H1 (cell line): ENCODE data around the gene CDH20.

Experiments used
- POLR2AphosphoS5 ChIP-seq: IDR thresholded peaks from 2 replicates; pipeline ENCODE4 v1.6.1; 2011; ENCODE audit warnings: low read depth, low read length
- RAD21 ChIP-seq, 2 experiments: IDR thresholded peaks in 1 of 2; conservative IDR thresholded peaks in 1 of 2; 2 replicates each; pipeline ENCODE4 v1.6.1; 2011; ENCODE audit warnings: low read depth in 2 of 2, low read length in 2 of 2, improper control_type of control experiment in 1 of 2, inconsistent platforms in 1 of 2, mild to moderate bottlenecking in 1 of 2, moderate library complexity in 1 of 2
- TF ChIP-seq, protein P1 (sequence below): IDR thresholded peaks from 2 replicates; pipeline ENCODE4 v1.6.1; 2012; ENCODE audit warnings: inconsistent platforms
- TF ChIP-seq, protein P2 (sequence below), 3 experiments: IDR thresholded peaks; 1 replicate in 2 of 3; 2 replicates in 1 of 3; pipeline versions ENCODE4 v1.5.1 to v1.6.1; 2011; ENCODE audit warnings: low read length in 3 of 3, mild to moderate bottlenecking in 3 of 3, inconsistent platforms in 2 of 3, low read depth in 1 of 3, moderate library complexity in 1 of 3; ENCODE audit not compliant: insufficient read depth in 1 of 3; ENCODE audit errors: control extremely low read depth in 1 of 3

DNA sequence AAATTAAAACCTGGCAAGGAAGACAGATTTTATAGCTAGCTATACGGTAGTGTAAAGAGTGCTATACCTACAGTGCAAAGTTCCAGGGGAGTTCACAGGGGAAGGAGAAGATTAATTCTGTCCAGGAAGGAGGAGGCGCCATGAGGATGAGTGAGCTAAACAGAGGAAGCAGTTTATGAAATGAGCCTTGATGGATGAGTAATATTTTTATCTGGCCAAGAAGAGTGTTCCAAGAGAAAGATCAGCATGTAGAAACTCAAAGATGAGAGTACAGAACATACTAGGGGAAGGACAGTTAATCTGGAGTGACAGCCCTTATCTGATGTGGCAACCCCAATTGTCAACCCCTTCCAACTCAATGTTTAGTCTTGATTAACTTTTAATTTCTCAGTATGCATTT is 54.8 kb downstream of the CDH20 start:
- TF ChIP-seq RAD21 (IDR thresholded peaks at IDR 0.05 in 1 of 2, conservative IDR thresholded peaks at IDR 0.05 in 1 of 2; ENCODE audit: low read depth in 2 of 2, low read length in 2 of 2), result no peak
- TF ChIP-seq, protein P1, sequence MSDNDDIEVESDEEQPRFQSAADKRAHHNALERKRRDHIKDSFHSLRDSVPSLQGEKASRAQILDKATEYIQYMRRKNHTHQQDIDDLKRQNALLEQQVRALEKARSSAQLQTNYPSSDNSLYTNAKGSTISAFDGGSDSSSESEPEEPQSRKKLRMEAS, result no peak
- TF ChIP-seq, protein P2, sequence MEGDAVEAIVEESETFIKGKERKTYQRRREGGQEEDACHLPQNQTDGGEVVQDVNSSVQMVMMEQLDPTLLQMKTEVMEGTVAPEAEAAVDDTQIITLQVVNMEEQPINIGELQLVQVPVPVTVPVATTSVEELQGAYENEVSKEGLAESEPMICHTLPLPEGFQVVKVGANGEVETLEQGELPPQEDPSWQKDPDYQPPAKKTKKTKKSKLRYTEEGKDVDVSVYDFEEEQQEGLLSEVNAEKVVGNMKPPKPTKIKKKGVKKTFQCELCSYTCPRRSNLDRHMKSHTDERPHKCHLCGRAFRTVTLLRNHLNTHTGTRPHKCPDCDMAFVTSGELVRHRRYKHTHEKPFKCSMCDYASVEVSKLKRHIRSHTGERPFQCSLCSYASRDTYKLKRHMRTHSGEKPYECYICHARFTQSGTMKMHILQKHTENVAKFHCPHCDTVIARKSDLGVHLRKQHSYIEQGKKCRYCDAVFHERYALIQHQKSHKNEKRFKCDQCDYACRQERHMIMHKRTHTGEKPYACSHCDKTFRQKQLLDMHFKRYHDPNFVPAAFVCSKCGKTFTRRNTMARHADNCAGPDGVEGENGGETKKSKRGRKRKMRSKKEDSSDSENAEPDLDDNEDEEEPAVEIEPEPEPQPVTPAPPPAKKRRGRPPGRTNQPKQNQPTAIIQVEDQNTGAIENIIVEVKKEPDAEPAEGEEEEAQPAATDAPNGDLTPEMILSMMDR (IDR thresholded peaks at IDR 0.05; ENCODE audit: control extremely low read depth in 1 of 3, insufficient read depth in 1 of 3, low read depth in 1 of 3, low read length in 3 of 3), result no peak
- TF ChIP-seq POLR2AphosphoS5, result no peak
